PC-3 (cell line): ENCODE results near the gene MREG. TPM values are rescaled to one million over a fixed set of nuclear protein-coding genes. Genes with fewer than 3 reads are reported as not detected.

Experiments
- ATAC-seq: fragments of 200-7000 bp; cut with Tn5 transposase; 2 replicates; pipeline ENCODE4 v1.9.1; 2020; ENCODE audit warnings: mild to moderate bottlenecking, moderate library complexity
- BruUV-seq: library from RNA; stranded (reverse); fragments of 400-500 nt; replicated peaks from 2 replicates; lab custom pipeline; 2021; lab: Mats Ljungman, UMichigan
- CTCF ChIA-PET: fragments of 300-600 bp; sonication (Branson Sonifier 250); formaldehyde crosslinking; loops from one replicate; lab custom pipeline; 2022; ENCODE audit warnings: antibody characterized with exemption; lab: Charles Lee
- POLR2A ChIA-PET: fragments of 300-600 bp; sonication (Branson Sonifier 250); formaldehyde crosslinking; loops from one replicate; lab custom pipeline; 2022; ENCODE audit warnings: antibody characterized with exemption; ENCODE audit not compliant: unreplicated experiment; lab: Charles Lee
- DNase-seq: peaks from one replicate; pipeline ENCODE4 v3.0.0-alpha.2; 2015
- H2AFZ ChIP-seq: fragments of 300-600 bp; sonication (generic); 2 replicates; pipeline ENCODE4 v1.6.0; 2016; ENCODE audit warnings: antibody characterized with exemption, low read length
- H3F3A ChIP-seq: fragments of 300-600 bp; sonication (generic); one replicate; pipeline ENCODE4 v1.6.0; 2017; ENCODE audit warnings: antibody characterized with exemption, low read length, control low read depth, mild to moderate bottlenecking; ENCODE audit not compliant: unreplicated experiment
- H3K27ac ChIP-seq: fragments of 300-600 bp; sonication (generic); 2 replicates; pipeline ENCODE4 v1.5.1; 2016; ENCODE audit warnings: mild to moderate bottlenecking, low read length
- H3K27me3 ChIP-seq: fragments of 300-600 bp; sonication (generic); 2 replicates; pipeline ENCODE4 v1.6.1; 2016; ENCODE audit warnings: low read length, mixed read lengths
- H3K36me3 ChIP-seq: fragments of 300-600 bp; sonication (generic); 2 replicates; pipeline ENCODE4 v1.6.1; 2016; ENCODE audit warnings: low read depth, mixed run types, low read length, mixed read lengths
- H3K4me1 ChIP-seq: fragments of 300-600 bp; sonication (generic); 2 replicates; pipeline ENCODE4 v1.5.1; 2016; ENCODE audit warnings: low read length; ENCODE audit not compliant: insufficient read depth
- H3K4me2 ChIP-seq: fragments of 300-600 bp; sonication (generic); 2 replicates; pipeline ENCODE4 v1.6.0; 2016; ENCODE audit warnings: low read length
- H3K4me3 ChIP-seq: fragments of 300-600 bp; sonication (generic); 2 replicates; pipeline ENCODE4 v1.5.1; 2016; ENCODE audit warnings: mild to moderate bottlenecking, low read length, mixed read lengths
- H3K79me2 ChIP-seq: fragments of 300-600 bp; sonication (generic); 2 replicates; pipeline ENCODE4 v1.6.1; 2017; ENCODE audit warnings: low read length, mixed read lengths
- H3K9ac ChIP-seq: fragments of 300-600 bp; sonication (generic); 2 replicates; pipeline ENCODE4 v1.6.0; 2016; ENCODE audit warnings: mild to moderate bottlenecking, low read length
- H3K9me2 ChIP-seq: fragments of 300-600 bp; sonication (generic); replicated peaks from 2 replicates; pipeline ENCODE4 v1.6.1; 2016; ENCODE audit warnings: mixed run types, low read length, mixed read lengths
- H3K9me3 ChIP-seq: fragments of 300-600 bp; sonication (generic); 2 replicates; pipeline ENCODE4 v1.6.1; 2016; ENCODE audit warnings: low read length, mixed read lengths
- H4K20me1 ChIP-seq: fragments of 300-600 bp; sonication (generic); 2 replicates; pipeline ENCODE4 v1.6.1; 2016; ENCODE audit warnings: low read length, mixed read lengths
- CTCF ChIP-seq: fragments of 300-600 bp; sonication (generic); conservative IDR thresholded peaks from 2 replicates; pipeline ENCODE4 v1.5.1; 2017; ENCODE audit warnings: antibody characterized with exemption, low read depth, mild to moderate bottlenecking, low read length
- EZH2 ChIP-seq: fragments of 300-600 bp; sonication (generic); IDR thresholded peaks from one replicate; pipeline ENCODE4 v1.6.1; 2017; ENCODE audit warnings: antibody characterized with exemption, mild to moderate bottlenecking, low read length; ENCODE audit not compliant: unreplicated experiment
- EZH2phosphoT487 ChIP-seq: fragments of 300-600 bp; sonication (generic); IDR thresholded peaks from 2 replicates; pipeline ENCODE4 v1.6.1; 2018; ENCODE audit warnings: mild to moderate bottlenecking, antibody characterized with exemption, low read length, borderline replicate concordance
- intact Hi-C: fragments of 100-400 bp; cut with micrococcal nuclease; formaldehyde crosslinking; loops from 2 replicates; pipeline ENCODE4 v1.9.0; 2023
- total RNA-seq: library from RNA; depleted of rRNA; stranded (reverse); fragments of >200 nt; gene quantifications from 2 replicates; pipeline ENCODE4 v1.2.3, GENCODE V29; 2014

Gene MREG
- total RNA-seq, 1 experiment from 2014 or later = 24.4 TPM

GRCh38 chr2:215903203-215903602 lies 110.1 kb downstream of the MREG start:
- Histone ChIP-seq H4K20me1 (no peaks in the 10 kb centered on the region), H3K27me3 (no peaks in the 10 kb centered on the region), H3K4me2 (no peak overlapping the region), H3K79me2 (no peaks in the 10 kb centered on the region), H3K27ac (no peak overlapping the region), H3K4me1 (peaks cover 24% of the 10 kb centered on the region; the same call in 1 of the 2 replicates), H3K9me2 (no peaks in the 10 kb centered on the region), H3K9ac (no peak overlapping the region), H2AFZ (no peak overlapping the region), H3K4me3 (no peak overlapping the region), H3K36me3 (no peaks in the 10 kb centered on the region), H3K9me3 (no peaks in the 10 kb centered on the region), H3F3A (no peaks in the 10 kb centered on the region)
- TF ChIP-seq CTCF (no peak), EZH2phosphoT487 (no peak), EZH2 (no peak)
- DNase-seq (no peak), ATAC-seq (no peak)
- POLR2A ChIA-PET = interaction anchor here (0.5 kb wide), 1 partner anchor 53 kb away, joined by 3 read pairs; no protein-coding TSS in a partner anchor
- no TSS peak for BruUV-seq
- intact Hi-C loops = no loop called here
- CTCF ChIA-PET = no interaction called here

GRCh38 chr2:215901796-215902195 lies 111.6 kb downstream of the MREG start:
- Histone ChIP-seq H3K9me2 (no peaks in the 10 kb centered on the region), H3K9me3 (no peaks in the 10 kb centered on the region), H3K79me2 (no peaks in the 10 kb centered on the region), H3K4me1 (peaks cover 24% of the 10 kb centered on the region; the same call in 1 of the 2 replicates), H3K4me2 (no peak overlapping the region), H3F3A (no peaks in the 10 kb centered on the region), H3K4me3 (no peak overlapping the region), H3K27ac (no peak overlapping the region), H4K20me1 (no peaks in the 10 kb centered on the region), H3K9ac (no peak overlapping the region), H3K36me3 (no peaks in the 10 kb centered on the region), H2AFZ (no peak overlapping the region), H3K27me3 (no peaks in the 10 kb centered on the region)
- POLR2A ChIA-PET = no interaction called here
- intact Hi-C loops = no loop called here
- no TSS peak for BruUV-seq
- DNase-seq (peak; percentile 28), ATAC-seq (no peak)
- CTCF ChIA-PET = no interaction called here
- TF ChIP-seq EZH2 (no peak), EZH2phosphoT487 (no peak), CTCF (no peak)

GRCh38 chr2:215900843-215901242 lies 112.5 kb downstream of the MREG start:
- no TSS peak for BruUV-seq

More at GRCh38 chr2:215900843-215901242, 112.5 kb downstream of the MREG start:
- ATAC-seq (no peak), DNase-seq (no peak)
- ChIA-PET CTCF (no interaction called here), POLR2A (no interaction called here)
- intact Hi-C loops = no loop called here
- Histone ChIP-seq H3K27ac (no peak overlapping the region), H3K27me3 (no peaks in the 10 kb centered on the region), H3K9me3 (no peaks in the 10 kb centered on the region), H3F3A (no peaks in the 10 kb centered on the region), H3K4me1 (peaks cover 24% of the 10 kb centered on the region; the same call in 1 of the 2 replicates), H2AFZ (no peak overlapping the region), H3K4me3 (no peak overlapping the region), H3K9me2 (no peaks in the 10 kb centered on the region), H3K36me3 (no peaks in the 10 kb centered on the region), H3K9ac (no peak overlapping the region), H3K4me2 (no peak overlapping the region), H3K79me2 (no peaks in the 10 kb centered on the region), H4K20me1 (no peaks in the 10 kb centered on the region)
- no peak for TF ChIP-seq CTCF
- no peak for TF ChIP-seq EZH2
- no peak for TF ChIP-seq EZH2phosphoT487
